GM12878 (cell line): Measurements from ENCODE around the gene ARID3A. TPM values are rescaled to one million over a fixed set of nuclear protein-coding genes. Genes with fewer than 3 reads are reported as not detected.
"Not testable (repeated sequence)": the region's sequence is repeated elsewhere in the genome, so short reads cannot be mapped to it uniquely, and the experiment has no call there.

Experiments used
- ATAC-seq: fragments of 200-7000 bp; cut with Tn5 transposase; 3 replicates; pipeline ENCODE4 v1.9.1; 2020; ENCODE audit warnings: mild to moderate bottlenecking, moderate library complexity
- BruUV-seq: library from RNA; stranded (reverse); fragments of 400-500 nt; replicated peaks from 2 replicates; lab custom pipeline; 2021; lab: Mats Ljungman, UMichigan
- CTCF ChIA-PET: fragments of 300-600 bp; sonication (Branson Sonifier 250); formaldehyde crosslinking; extraction: SDS; loops from one replicate; lab custom pipeline; 2021; ENCODE audit warnings: inconsistent platforms; lab: Yijun Ruan, JAX
- POLR2A ChIA-PET: fragments of 350-600 bp; formaldehyde crosslinking; extraction: SDS; loops from one replicate; lab custom pipeline; 2021; ENCODE audit warnings: inconsistent platforms; lab: Charles Lee
- RAD21 ChIA-PET: fragments of 300-600 bp; sonication (Branson Sonifier 250); formaldehyde crosslinking; loops from one replicate; lab custom pipeline; 2023; ENCODE audit warnings: antibody characterized with exemption; ENCODE audit not compliant: unreplicated experiment; lab: Charles Lee
- SMC1A ChIA-PET: fragments of 300-600 bp; sonication (Branson Sonifier 250); formaldehyde crosslinking; loops from one replicate; lab custom pipeline; 2023; ENCODE audit not compliant: unreplicated experiment, uncharacterized antibody; lab: Charles Lee
- DNase-seq: peaks from one replicate; pipeline ENCODE4 v3.0.0-alpha.2; 2011; ENCODE audit warnings: low read depth, low spot score
- FAIRE-seq: peaks from 3 replicates; lab custom pipeline; 2011; peaks lifted over from hg19 to GRCh38; lab: Jason Lieb, UNC
- H2AFZ ChIP-seq: 2 replicates; pipeline ENCODE4 v1.6.0; 2011; ENCODE audit warnings: low read depth, low read length, control low read depth; ENCODE audit not compliant: control insufficient read depth
- H3K27ac ChIP-seq: 2 replicates; pipeline ENCODE4 v1.5.1; 2011; ENCODE audit warnings: control low read depth; ENCODE audit not compliant: control insufficient read depth, insufficient read depth
- H3K27me3 ChIP-seq, 2 experiments: replicated peaks in 1 of 2; 2 replicates each; pipeline versions ENCODE4 v1.6.0 to v1.6.1; 2011; ENCODE audit warnings: low read length in 1 of 2; ENCODE audit not compliant: control insufficient read depth in 2 of 2, insufficient read depth in 2 of 2
- H3K36me3 ChIP-seq, 2 experiments: 2 replicates each; pipeline ENCODE4 v1.5.1; 2011; ENCODE audit warnings: low read length in 1 of 2; ENCODE audit not compliant: control insufficient read depth in 2 of 2, insufficient read depth in 2 of 2
- H3K4me1 ChIP-seq: 2 replicates; pipeline ENCODE4 v1.6.1; 2011; ENCODE audit warnings: mild to moderate bottlenecking, low read length, moderate library complexity, mixed read lengths; ENCODE audit not compliant: control insufficient read depth, insufficient read depth
- H3K4me2 ChIP-seq: 2 replicates; pipeline ENCODE4 v1.6.0; 2011; ENCODE audit warnings: control low read depth; ENCODE audit not compliant: control insufficient read depth, insufficient read depth
- H3K4me3 ChIP-seq: fragments of 200-600 bp; sonication (generic); 2 replicates; pipeline ENCODE4 v1.5.1; 2016
- H3K79me2 ChIP-seq: 2 replicates; pipeline ENCODE4 v1.6.0; 2011; ENCODE audit warnings: low read length; ENCODE audit not compliant: control insufficient read depth, insufficient read depth
- H3K9ac ChIP-seq: 2 replicates; pipeline ENCODE4 v1.8.0; 2011; ENCODE audit warnings: low read length, control low read depth, mixed read lengths; ENCODE audit not compliant: control insufficient read depth, insufficient read depth
- H3K9me3 ChIP-seq: replicated peaks from 3 replicates; pipeline ENCODE4 v1.5.1; 2011; ENCODE audit warnings: mild to moderate bottlenecking, low read length; ENCODE audit not compliant: control insufficient read depth, insufficient read depth
- H4K20me1 ChIP-seq: 2 replicates; pipeline ENCODE4 v1.6.0; 2011; ENCODE audit not compliant: control insufficient read depth, insufficient read depth
- BMI1 ChIP-seq: fragments of 450-650 bp; IDR thresholded peaks from 2 replicates; pipeline ENCODE4 v1.6.1; 2016; ENCODE audit warnings: mild to moderate bottlenecking, moderate library complexity, borderline replicate concordance
- CHD2 ChIP-seq: IDR thresholded peaks from 2 replicates; pipeline ENCODE4 v1.6.1; 2011; ENCODE audit warnings: low read depth, low read length, improper control_type of control experiment, borderline replicate concordance
- FOS ChIP-seq: IDR thresholded peaks from 3 replicates; pipeline ENCODE4 v1.6.1; 2011; ENCODE audit warnings: borderline replicate concordance; ENCODE audit not compliant: insufficient read length; ENCODE audit errors: extremely low read depth
- FOXK2 ChIP-seq: fragments of 450-650 bp; IDR thresholded peaks from 2 replicates; pipeline ENCODE4 v1.6.1; 2017; ENCODE audit warnings: mild to moderate bottlenecking, moderate library complexity
- MEF2B ChIP-seq: fragments of 450-650 bp; IDR thresholded peaks from 2 replicates; pipeline ENCODE4 v1.6.1; 2018; ENCODE audit warnings: mild to moderate bottlenecking, moderate library complexity; ENCODE audit not compliant: partially characterized antibody, poor library complexity, severe bottlenecking
- NRF1 ChIP-seq: conservative IDR thresholded peaks from 2 replicates; pipeline ENCODE4 v1.6.1; 2011; ENCODE audit warnings: mild to moderate bottlenecking, low read depth, low read length, improper control_type of control experiment
- POLR2AphosphoS2 ChIP-seq: IDR thresholded peaks from 2 replicates; pipeline ENCODE4 v1.6.1; 2011; ENCODE audit warnings: low read depth, mild to moderate bottlenecking, low read length, improper control_type of control experiment, moderate library complexity
- RBBP5 ChIP-seq: fragments of 200-600 bp; sonication (generic); conservative IDR thresholded peaks from 2 replicates; pipeline ENCODE4 v1.6.1; 2016
- WRNIP1 ChIP-seq: IDR thresholded peaks from 2 replicates; pipeline ENCODE4 v1.6.1; 2011; ENCODE audit warnings: low read depth, low read length, improper control_type of control experiment, borderline replicate concordance
- WGBS: methylation state at CpG from one replicate; pipeline ENCODE4 v1.1.6; 2016; ENCODE audit warnings: low lambda C conversion rate; ENCODE audit not compliant: insufficient replicate concordance, insufficient coverage; ENCODE audit errors: missing lambda C conversion rate; 5-methylcytosine and 5-hydroxymethylcytosine counted together
- in situ Hi-C: fragments of 300-500 bp; cut with MboI; formaldehyde crosslinking; loops from 9 replicates; pipeline ENCODE4 v1.14.3; 2018; ENCODE audit warnings: mixed read lengths
- intact Hi-C: fragments of 100-400 bp; cut with micrococcal nuclease; formaldehyde crosslinking; loops from one replicate; pipeline ENCODE4 v1.14.2; 2022; ENCODE audit not compliant: unreplicated experiment
- polyA plus RNA-seq, 11 experiments: library from polyadenylated mRNA; depleted of rRNA in 4 of 11; unstranded in 6 of 11; stranded (reverse) in 5 of 11; fragments of >200 nt; fragmentation: Nextera tagmentation in 4 of 11; fragmentation: Illumina TruSeq in 1 of 11; extraction: Ambion mirVana in 4 of 11; extraction: Trizol in 1 of 11; gene quantifications; 1 replicate in 1 of 11; 2 replicates in 10 of 11; pipeline versions ENCODE4 v1.2.1 to v1.2.3, GENCODE V29; 2011 to 2016; ENCODE audit warnings: inconsistent platforms in 2 of 11, missing spikeins in 2 of 11, low read depth in 1 of 11
- total RNA-seq, 4 experiments: library from RNA; depleted of rRNA in 3 of 4; stranded (reverse); fragments of >200 nt in 3 of 4; fragmentation: Illumina TruSeq in 1 of 4; extraction: Trizol in 1 of 4; gene quantifications; 2 replicates each; pipeline versions ENCODE4 v1.2.1 to v1.2.3, GENCODE V29; 2013 to 2021

The ARID3A gene
- total and polyA plus RNA-seq, 10 of the 15 experiments (the other 5 are each of a cell fraction or from before 2014, with no cell fraction given): 0.76 to 70.0 (median 16.7) TPM

DNA sequence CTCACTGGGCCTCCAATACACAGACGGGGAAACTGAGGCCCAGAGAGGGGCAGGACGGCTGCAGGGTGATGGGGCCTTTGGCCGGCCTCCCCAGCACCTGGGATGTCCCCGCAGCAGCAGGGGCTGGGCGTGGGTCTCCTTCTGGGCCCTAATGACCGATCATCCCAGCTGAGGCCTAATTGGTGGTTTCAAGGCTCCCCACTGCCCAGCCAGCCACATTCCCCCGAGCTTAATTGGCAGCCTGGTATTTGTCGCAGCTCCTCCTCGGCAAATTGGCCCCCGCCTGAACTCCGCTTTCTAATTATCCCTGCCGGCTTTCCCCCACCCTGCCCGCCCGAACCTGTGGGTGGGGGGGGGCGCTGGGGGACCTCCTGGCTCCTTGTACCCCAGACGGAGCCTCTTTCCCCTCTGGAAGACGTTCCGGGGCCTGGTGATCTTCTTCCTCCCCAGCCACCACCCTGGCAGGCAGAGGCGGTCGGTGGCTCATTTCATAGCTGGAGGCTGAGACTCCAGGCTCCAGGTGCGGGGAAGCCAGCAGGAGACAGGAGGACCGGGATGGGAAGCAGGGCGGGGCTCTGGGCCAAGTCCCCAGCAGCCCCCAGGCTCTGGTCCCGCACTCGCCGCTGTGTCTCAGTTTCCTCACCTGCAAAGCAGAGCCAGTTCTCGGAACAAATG is 31.1 kb downstream of the ARID3A start:
- in situ Hi-C loops (no loop called here), intact Hi-C loops (no loop called here)
- H3K4me3 ChIP-seq: no peak overlapping the region
- no peak overlapping the region for H3K4me2 ChIP-seq
- H3K27ac ChIP-seq: no peak overlapping the region
- peaks cover 36% of the 10 kb centered on the region for H3K4me1 ChIP-seq
- no peaks in the 10 kb centered on the region for H3K27me3 ChIP-seq
- H3K36me3 ChIP-seq: peaks cover 11 to 27% of the 10 kb centered on the region in 2 experiments
- no peak overlapping the region for H2AFZ ChIP-seq
- no peak overlapping the region for H3K9ac ChIP-seq
- WGBS: 80% methylated on average over 21 of the region's 27 CpGs
- ChIA-PET POLR2A (no interaction called here), CTCF (no interaction called here), RAD21 (no interaction called here), SMC1A (no interaction called here)
- TF ChIP-seq MEF2B: no peak
- TF ChIP-seq FOS: no peak
- no peak for TF ChIP-seq BMI1
- no peak for TF ChIP-seq NRF1
- TF ChIP-seq WRNIP1: no peak
- TF ChIP-seq POLR2AphosphoS2: no peak
- TF ChIP-seq CHD2: no peak
- TF ChIP-seq FOXK2: no peak
- no peak for TF ChIP-seq RBBP5
- H3K79me2 ChIP-seq: peaks cover 41% of the 10 kb centered on the region
- DNase-seq (no peak), ATAC-seq (no peak), FAIRE-seq (no peak)
- peaks cover 3% of the 10 kb centered on the region; the same call in 1 of the 2 replicates for H4K20me1 ChIP-seq
- no peaks in the 10 kb centered on the region for H3K9me3 ChIP-seq
- no TSS peak for BruUV-seq

DNA sequence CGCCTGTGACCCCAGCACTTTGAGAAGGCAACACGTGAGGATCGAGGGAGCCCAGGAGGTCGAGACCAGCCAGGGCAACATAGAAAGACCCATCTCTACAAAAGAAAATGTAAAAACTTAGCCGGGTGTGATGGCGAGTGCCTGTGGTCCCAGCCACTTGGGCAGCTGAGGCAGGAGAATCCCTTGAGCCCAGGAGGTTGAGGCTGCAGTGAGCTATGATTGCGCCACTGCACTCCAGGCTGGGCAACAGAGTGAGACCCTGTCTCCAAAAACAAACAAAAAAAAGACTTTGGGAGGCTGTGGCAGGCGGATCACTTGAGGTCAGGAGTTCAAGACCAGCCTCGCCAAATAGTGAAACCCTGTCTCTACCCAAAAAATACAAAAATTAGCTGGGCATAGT is 31.7 kb downstream of the ARID3A start:
- in situ Hi-C loops, H3K27ac ChIP-seq, H2AFZ ChIP-seq, SMC1A ChIA-PET, BruUV-seq, H3K4me2 ChIP-seq, intact Hi-C loops, H3K9ac ChIP-seq, ATAC-seq, H3K4me3 ChIP-seq, RAD21 ChIA-PET, H3K9me3 ChIP-seq, H4K20me1 ChIP-seq, FAIRE-seq, DNase-seq, CTCF ChIA-PET, H3K27me3 ChIP-seq: not testable (repeated sequence)
- Histone ChIP-seq H3K36me3 (peaks cover 11 to 27% of the 10 kb centered on the region in 2 experiments), H3K79me2 (peaks cover 35% of the 10 kb centered on the region), H3K4me1 (peaks cover 30% of the 10 kb centered on the region)
- 90% methylated on average over 9 of the region's 9 CpGs for WGBS
- POLR2A ChIA-PET: interaction anchor here (0.7 kb wide), 1 partner anchor 24 kb away, joined by 3 read pairs; no protein-coding TSS in a partner anchor
